Measurements from ENCODE around the gene HTRA3. TPM values are rescaled to one million over a fixed set of nuclear protein-coding genes. Genes with fewer than 3 reads are reported as not detected.
A peak's percentile ranks its signal among the peaks of the same experiment; 100 is the strongest.

HTRA3 gene
- total and polyA plus RNA-seq, 2 of the 4 experiments (the other 2 are of a cell fraction): 1.3 to 9.5 TPM

- Histone ChIP-seq H3K27me3 (ENCODE audit: control insufficient read depth, insufficient read depth, low read length) (no peaks in the 10 kb centered on the region; the same call in 1 of the 2 replicates), H3K4me1 (ENCODE audit: control insufficient read depth, insufficient read depth, low read length) (peaks cover 5% of the 10 kb centered on the region), H3K4me3 (ENCODE audit: insufficient read depth, low read depth, low read length) (no peak overlapping the region), H3K14ac (replicated peaks; ENCODE audit: low read depth, low read length) (no peak overlapping the region), H4K8ac (ENCODE audit: low read depth in 2 of 2, low read length in 2 of 2) (peak overlapping the region in 1 of 2 experiments; percentile 6; a peak in 1 of 4 replicates), H3K79me1 (ENCODE audit: low read depth in 1 of 2, low read length in 2 of 2) (no peaks in the 10 kb centered on the region), H3K36me3 (ENCODE audit: control insufficient read depth, insufficient read depth, low read length) (no peaks in the 10 kb centered on the region), H3K9me3 (ENCODE audit: control insufficient read depth, insufficient read depth, low read length) (no peaks in the 10 kb centered on the region; the same call in 1 of the 2 replicates), H3K4me2 (ENCODE audit: low read depth, low read length) (no peak overlapping the region), H2AK5ac (ENCODE audit: low read depth, low read length) (no peak overlapping the region; the same call in 1 of the 2 replicates), H3K27ac (ENCODE audit: insufficient read depth, low read length) (no peak overlapping the region), H2BK20ac (ENCODE audit: low read depth, low read length) (peak overlapping the region; percentile 31; the same call in 1 of the 2 replicates), H2BK120ac (ENCODE audit: low read depth, low read length) (no peak overlapping the region), H4K20me1 (ENCODE audit: insufficient read depth, low read length) (no peaks in the 10 kb centered on the region; the same call in 1 of the 2 replicates), H4K5ac (ENCODE audit: low read depth, low read length) (no peak overlapping the region; the same call in 1 of the 2 replicates), H4K91ac (ENCODE audit: insufficient read depth, low read depth, low read length) (0 out of 2 replicates have a peak overlapping the region, but pooled peaks have one; percentile 44), H3K23ac (ENCODE audit: low read depth, low read length) (no peak overlapping the region), H3K9me1 (ENCODE audit: insufficient read depth, low read length) (no peaks in the 10 kb centered on the region), H3K18ac (ENCODE audit: low read depth, low read length) (no peak overlapping the region; the same call in 1 of the 2 replicates), H2BK5ac (ENCODE audit: low read depth, low read length, poor library complexity, severe bottlenecking) (no peak overlapping the region), H3K4ac (ENCODE audit: low read depth, low read length) (peak overlapping the region; percentile 8; the same call in 1 of the 2 replicates), H3K9ac (ENCODE audit: low read depth, low read length) (no peak overlapping the region), H3K56ac (ENCODE audit: extremely low read depth, insufficient read depth, low read length) (no peak overlapping the region), H2AK9ac (replicated peaks; ENCODE audit: low read depth, low read length, poor library complexity) (peak overlapping the region; percentile 60), H2BK15ac (ENCODE audit: low read depth, low read length) (no peak overlapping the region), H2AFZ (replicated peaks; ENCODE audit: low read length, poor library complexity) (peak overlapping the region; percentile 86)
- ChIA-PET CTCF (interaction anchor here (0.5 to 2.5 kb wide), 10 partner anchors 25 to 173 kb away, joined by 3 to 18 read pairs (median 5); no protein-coding TSS in a partner anchor), POLR2A (ENCODE audit: unreplicated experiment) (no interaction called here)
- BruUV-seq (replicated peaks): no TSS peak
- DNase-seq (peak; percentile 91), ATAC-seq (ENCODE audit: low read depth) (peak; percentile 99)
- dilution Hi-C loops (cut with HindIII; ENCODE audit: low sequenced_read_pairs, unreplicated experiment) (no loop called here), intact Hi-C loops (cut with micrococcal nuclease) (loop anchor here (1.0 to 2.0 kb wide), 5 partner anchors 18 to 165 kb away; no protein-coding TSS in a partner anchor), in situ Hi-C loops (cut with MboI; ENCODE audit: low sequenced_read_pairs) (loop anchor here (5.0 kb wide), 1 partner anchor 160 kb away; no protein-coding TSS in a partner anchor)
- WGBS, 2 experiments (ENCODE audit: extremely low coverage in 2 of 2, insufficient read length in 1 of 2): 9% methylated on average over 11 of the region's 29 CpGs; no CpG with 5 or more reads in 1 of the 2 experiments
- TF ChIP-seq SMC3 (IDR thresholded peaks at IDR 0.05; ENCODE audit: low read depth, low read length) (peak; percentile 99), USF2 (IDR thresholded peaks at IDR 0.05; ENCODE audit: low read depth, low read length) (no peak; the same call in 1 of the 2 replicates), POLR2A (IDR thresholded peaks at IDR 0.05; ENCODE audit: low read depth, low read length) (no peak), MXI1 (IDR thresholded peaks at IDR 0.05; ENCODE audit: borderline replicate concordance, low read depth, low read length) (peak; percentile 72; the same call in 1 of the 2 replicates), ELK1 (IDR thresholded peaks at IDR 0.05; ENCODE audit: borderline replicate concordance, low read depth, low read length) (no peak), RAD21 (IDR thresholded peaks at IDR 0.05; ENCODE audit: low read length) (peak; percentile 98), CHD1 (IDR thresholded peaks at IDR 0.05; ENCODE audit: low read depth, low read length) (no peak), CTCF (conservative IDR thresholded peaks at IDR 0.05; ENCODE audit: low read depth, low read length) (peak; percentile 97), MAZ (IDR thresholded peaks at IDR 0.05; ENCODE audit: borderline replicate concordance, low read depth, low read length) (peak; percentile 88; the same call in 1 of the 2 replicates), RFX5 (IDR thresholded peaks at IDR 0.05; ENCODE audit: low read depth, low read length) (no peak), CEBPB (IDR thresholded peaks at IDR 0.05; ENCODE audit: low read depth, low read length) (no peak), BHLHE40 (IDR thresholded peaks at IDR 0.05; ENCODE audit: low read depth, low read length) (peak; percentile 35; the same call in 1 of the 2 replicates), MAFK (IDR thresholded peaks at IDR 0.05; ENCODE audit: low read depth, low read length) (no peak)
These were observed 27.5 kb upstream of the HTRA3 start for GRCh38 chr4:8241895-8242696.

Measured in IMR-90 (cell line).